Measurements from ENCODE around the gene PABPC5.

DNA sequence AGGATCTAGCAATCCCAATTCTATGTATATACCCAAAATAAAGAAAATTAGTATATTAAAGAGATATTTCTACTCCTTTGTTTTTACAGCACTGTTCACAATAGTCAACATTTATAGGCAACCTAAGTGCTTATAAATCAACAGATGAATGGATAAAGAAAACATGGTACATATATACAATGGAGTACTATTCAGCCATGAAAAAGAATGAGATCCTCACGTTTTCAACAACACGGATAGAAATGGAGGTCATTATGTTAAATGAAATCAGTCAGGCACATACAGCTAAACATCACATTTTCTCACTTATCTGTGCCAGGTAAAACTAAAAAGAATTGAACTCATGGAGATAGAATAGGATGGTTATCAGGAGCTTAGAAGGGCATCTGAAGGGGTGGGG, 45.6 kb upstream of the PABPC5 start:
- TF ChIP-seq CTCF (IDR thresholded peaks at IDR 0.05; ENCODE audit: poor library complexity) (no peak), EZH2phosphoT487 (IDR thresholded peaks at IDR 0.05; ENCODE audit: low read depth, severe bottlenecking, unreplicated experiment) (no peak)

All from hepatocyte (in vitro differentiated cells).